ENCODE measurements around the gene APOL6.

APOL6 gene

GRCh38 chr22:35638410-35638809 is 9.8 kb upstream of the APOL6 start:
- WGBS (ENCODE audit: extremely low coverage, insufficient coverage, insufficient read length): no CpG with 5 or more reads among the region's 13 CpGs
- Histone ChIP-seq H4K91ac (ENCODE audit: low read depth, low read length) (no peak overlapping the region), H3K27ac (ENCODE audit: low read depth, low read length) (no peak overlapping the region), H3K79me1 (ENCODE audit: low read length) (no peaks in the 10 kb centered on the region), H3K23ac (ENCODE audit: low read length) (no peak overlapping the region), H2AFZ (ENCODE audit: insufficient read depth, low read length, poor library complexity) (no peak overlapping the region), H3K9ac (ENCODE audit: low read length) (no peak overlapping the region), H3K36me3 (ENCODE audit: control insufficient read depth in 1 of 2, insufficient read depth in 2 of 2, low read length in 2 of 2) (no peaks in the 10 kb centered on the region), H3K4me3 (ENCODE audit: low read depth, low read length) (no peak overlapping the region), H3K14ac (ENCODE audit: low read length) (no peak overlapping the region), H2BK12ac (ENCODE audit: low read length) (no peak overlapping the region), H4K8ac (ENCODE audit: low read depth, low read length) (peak overlapping the region; percentile 5), H3K4me1 (ENCODE audit: control insufficient read depth in 1 of 2, insufficient read depth in 2 of 2, low read length in 2 of 2) (peaks cover 3 to 7% of the 10 kb centered on the region in 2 experiments), H3K4me2 (ENCODE audit: low read length) (no peak overlapping the region), H4K12ac (ENCODE audit: low read depth, low read length) (no peak overlapping the region), H3K4ac (ENCODE audit: low read depth, low read length) (no peak overlapping the region), H2BK120ac (ENCODE audit: insufficient read depth, low read length, poor library complexity) (no peak overlapping the region), H3K18ac (ENCODE audit: low read length) (no peak overlapping the region), H2BK5ac (ENCODE audit: low read depth, low read length, poor library complexity) (no peak overlapping the region), H3K9me3 (ENCODE audit: insufficient read depth, low read depth, low read length) (peaks cover 3% of the 10 kb centered on the region), H2AK5ac (ENCODE audit: low read length) (no peak overlapping the region), H3K27me3 (ENCODE audit: insufficient read depth, low read length) (no peaks in the 10 kb centered on the region), H3K79me2 (ENCODE audit: control insufficient read depth, insufficient read depth, low read length, poor library complexity) (no peaks in the 10 kb centered on the region)
- DNase-seq: peak; percentile 89 to 91

GRCh38 chr22:35641494-35642120 is 6.6 kb upstream of the APOL6 start:
- H4K12ac ChIP-seq (ENCODE audit: low read depth, low read length): no peak overlapping the region
- no peaks in the 10 kb centered on the region for H3K36me3 ChIP-seq (ENCODE audit: control insufficient read depth in 1 of 2, insufficient read depth in 2 of 2, low read length in 2 of 2)
- no peak overlapping the region for H3K4me2 ChIP-seq (ENCODE audit: low read length)
- H3K4ac ChIP-seq (ENCODE audit: low read depth, low read length): no peak overlapping the region
- H2BK12ac ChIP-seq (ENCODE audit: low read length): no peak overlapping the region
- H2BK5ac ChIP-seq (ENCODE audit: low read depth, low read length, poor library complexity): no peak overlapping the region
- H3K18ac ChIP-seq (ENCODE audit: low read length): no peak overlapping the region
- H4K91ac ChIP-seq (ENCODE audit: low read depth, low read length): no peak overlapping the region
- no peak overlapping the region for H2AFZ ChIP-seq (ENCODE audit: insufficient read depth, low read length, poor library complexity)
- H3K9ac ChIP-seq (ENCODE audit: low read length): no peak overlapping the region
- H3K4me1 ChIP-seq (ENCODE audit: control insufficient read depth in 1 of 2, insufficient read depth in 2 of 2, low read length in 2 of 2): peaks cover 3 to 7% of the 10 kb centered on the region in 2 experiments
- H3K14ac ChIP-seq (ENCODE audit: low read length): no peak overlapping the region
- no CpG with 5 or more reads among the region's 7 CpGs for whole genome bisulfite sequencing (ENCODE audit: extremely low coverage, insufficient coverage, insufficient read length)
- H3K79me2 ChIP-seq (ENCODE audit: control insufficient read depth, insufficient read depth, low read length, poor library complexity): no peaks in the 10 kb centered on the region
- no peaks in the 10 kb centered on the region for H3K27me3 ChIP-seq (ENCODE audit: insufficient read depth, low read length)
- no peaks in the 10 kb centered on the region for H3K9me3 ChIP-seq (ENCODE audit: insufficient read depth, low read depth, low read length)
- no peak overlapping the region for H3K27ac ChIP-seq (ENCODE audit: low read depth, low read length)
- no peak overlapping the region for H2AK5ac ChIP-seq (ENCODE audit: low read length)
- H2BK120ac ChIP-seq (ENCODE audit: insufficient read depth, low read length, poor library complexity): no peak overlapping the region
- H3K23ac ChIP-seq (ENCODE audit: low read length): no peak overlapping the region
- H4K8ac ChIP-seq (ENCODE audit: low read depth, low read length): no peak overlapping the region
- H3K4me3 ChIP-seq (ENCODE audit: low read depth, low read length): no peak overlapping the region
- H3K79me1 ChIP-seq (ENCODE audit: low read length): no peaks in the 10 kb centered on the region
- DNase-seq: no peak

GRCh38 chr22:35642305-35642741 is 5.9 kb upstream of the APOL6 start:
- H3K27ac ChIP-seq (ENCODE audit: low read depth, low read length): no peak overlapping the region
- no peaks in the 10 kb centered on the region for H3K79me1 ChIP-seq (ENCODE audit: low read length)
- H3K9ac ChIP-seq (ENCODE audit: low read length): no peak overlapping the region
- no peak overlapping the region for H3K4me3 ChIP-seq (ENCODE audit: low read depth, low read length)
- H2BK120ac ChIP-seq (ENCODE audit: insufficient read depth, low read length, poor library complexity): no peak overlapping the region
- H3K4ac ChIP-seq (ENCODE audit: low read depth, low read length): no peak overlapping the region
- no peak overlapping the region for H2BK5ac ChIP-seq (ENCODE audit: low read depth, low read length, poor library complexity)
- no peaks in the 10 kb centered on the region for H3K36me3 ChIP-seq (ENCODE audit: control insufficient read depth in 1 of 2, insufficient read depth in 2 of 2, low read length in 2 of 2)
- no peak overlapping the region for H4K12ac ChIP-seq (ENCODE audit: low read depth, low read length)
- no peak for DNase-seq
- no peak overlapping the region for H2BK12ac ChIP-seq (ENCODE audit: low read length)
- no peak overlapping the region for H3K14ac ChIP-seq (ENCODE audit: low read length)
- no CpG with 5 or more reads among the region's 2 CpGs for WGBS (ENCODE audit: extremely low coverage, insufficient coverage, insufficient read length)
- no peak overlapping the region for H4K91ac ChIP-seq (ENCODE audit: low read depth, low read length)
- H3K4me2 ChIP-seq (ENCODE audit: low read length): no peak overlapping the region
- H2AFZ ChIP-seq (ENCODE audit: insufficient read depth, low read length, poor library complexity): no peak overlapping the region
- H3K79me2 ChIP-seq (ENCODE audit: control insufficient read depth, insufficient read depth, low read length, poor library complexity): no peaks in the 10 kb centered on the region
- H3K4me1 ChIP-seq (ENCODE audit: control insufficient read depth in 1 of 2, insufficient read depth in 2 of 2, low read length in 2 of 2): peaks cover 3 to 7% of the 10 kb centered on the region in 2 experiments
- H3K18ac ChIP-seq (ENCODE audit: low read length): no peak overlapping the region
- H2AK5ac ChIP-seq (ENCODE audit: low read length): no peak overlapping the region
- H3K23ac ChIP-seq (ENCODE audit: low read length): no peak overlapping the region
- H3K9me3 ChIP-seq (ENCODE audit: insufficient read depth, low read depth, low read length): no peaks in the 10 kb centered on the region
- H3K27me3 ChIP-seq (ENCODE audit: insufficient read depth, low read length): no peaks in the 10 kb centered on the region
- H4K8ac ChIP-seq (ENCODE audit: low read depth, low read length): no peak overlapping the region

DNA sequence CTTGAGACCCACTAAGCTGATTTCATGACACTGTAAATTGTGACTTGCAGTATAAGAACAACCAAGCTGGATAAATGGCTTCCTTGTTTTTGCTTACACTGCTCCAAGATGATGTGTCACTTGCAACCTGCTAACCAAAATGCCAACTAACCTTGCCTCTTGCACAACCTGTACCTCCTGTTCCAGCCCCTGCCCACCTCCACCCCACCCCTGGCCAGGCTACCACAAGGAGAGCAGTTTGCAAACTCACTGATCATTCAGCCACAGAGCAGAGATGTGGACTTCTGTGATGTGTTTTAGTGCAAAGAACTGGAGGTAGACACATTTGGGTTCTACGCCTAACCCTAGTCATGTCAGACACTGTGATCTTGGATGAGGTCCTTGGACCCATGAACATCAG is 4.3 kb upstream of the APOL6 start:
- WGBS (ENCODE audit: extremely low coverage, insufficient coverage, insufficient read length): no CpG with 5 or more reads among the region's 1 CpG
- H3K4me1 ChIP-seq (ENCODE audit: control insufficient read depth in 1 of 2, insufficient read depth in 2 of 2, low read length in 2 of 2): peaks cover 7 to 10% of the 10 kb centered on the region in 2 experiments
- no peaks in the 10 kb centered on the region for H3K27me3 ChIP-seq (ENCODE audit: insufficient read depth, low read length)
- H3K9ac ChIP-seq (ENCODE audit: low read length): no peak overlapping the region
- H2BK120ac ChIP-seq (ENCODE audit: insufficient read depth, low read length, poor library complexity): no peak overlapping the region
- no peak overlapping the region for H2AFZ ChIP-seq (ENCODE audit: insufficient read depth, low read length, poor library complexity)
- H3K4ac ChIP-seq (ENCODE audit: low read depth, low read length): no peak overlapping the region
- H2BK12ac ChIP-seq (ENCODE audit: low read length): no peak overlapping the region
- H3K18ac ChIP-seq (ENCODE audit: low read length): no peak overlapping the region
- H3K4me2 ChIP-seq (ENCODE audit: low read length): no peak overlapping the region
- H4K8ac ChIP-seq (ENCODE audit: low read depth, low read length): no peak overlapping the region
- no peak overlapping the region for H3K23ac ChIP-seq (ENCODE audit: low read length)
- H3K27ac ChIP-seq (ENCODE audit: low read depth, low read length): no peak overlapping the region
- no peaks in the 10 kb centered on the region for H3K9me3 ChIP-seq (ENCODE audit: insufficient read depth, low read depth, low read length)
- no peak overlapping the region for H2AK5ac ChIP-seq (ENCODE audit: low read length)
- no peak overlapping the region for H3K14ac ChIP-seq (ENCODE audit: low read length)
- no peaks in the 10 kb centered on the region for H3K79me2 ChIP-seq (ENCODE audit: control insufficient read depth, insufficient read depth, low read length, poor library complexity)
- H3K79me1 ChIP-seq (ENCODE audit: low read length): peaks cover 2% of the 10 kb centered on the region
- H3K4me3 ChIP-seq (ENCODE audit: low read depth, low read length): no peak overlapping the region
- no peak overlapping the region for H4K12ac ChIP-seq (ENCODE audit: low read depth, low read length)
- no peak overlapping the region for H2BK5ac ChIP-seq (ENCODE audit: low read depth, low read length, poor library complexity)
- no peaks in the 10 kb centered on the region for H3K36me3 ChIP-seq (ENCODE audit: control insufficient read depth in 1 of 2, insufficient read depth in 2 of 2, low read length in 2 of 2)
- no peak overlapping the region for H4K91ac ChIP-seq (ENCODE audit: low read depth, low read length)
- DNase-seq: no peak

Data from trophoblast cell (in vitro differentiated cells and primary cell).